C4-2B (cell line): ENCODE data around the gene MRPL11.

Source experiments
- CTCF ChIP-seq: fragments of 450-650 bp; conservative IDR thresholded peaks from 2 replicates; pipeline ENCODE4 v1.5.1; 2017; ENCODE audit warnings: mild to moderate bottlenecking
- ZFX ChIP-seq: fragments of 450-650 bp; IDR thresholded peaks from 2 replicates; pipeline ENCODE4 v1.6.1; 2017

- peak; percentile 86 for TF ChIP-seq CTCF
- no peak for TF ChIP-seq ZFX
Measured at GRCh38 chr11:66388780-66389386, 49.8 kb downstream of the MRPL11 start.
